Astrocyte of the spinal cord (primary cell): Measurements from ENCODE around the gene VRK2.

Source experiments
- DNase-seq: peaks from one replicate; pipeline ENCODE4 v3.0.0; 2011; ENCODE audit warnings: low read depth, low spot score
- H3K4me3 ChIP-seq: 2 replicates; pipeline ENCODE4 v1.5.1; 2011; ENCODE audit warnings: low read depth, mild to moderate bottlenecking, low read length, moderate library complexity
- in situ Hi-C: cut with HindIII; loops from 2 replicates; pipeline ENCODE4 v1.10.0; 2017; ENCODE audit warnings: low sequenced_read_pairs
- TF ChIP-seq, protein P1 (sequence below): IDR thresholded peaks from 2 replicates; pipeline ENCODE4 v1.5.1; 2012; ENCODE audit warnings: low read depth, mild to moderate bottlenecking, low read length, inconsistent platforms

The VRK2 gene

GRCh38 chr2:58120626-58121229 is 74.1 kb downstream of the VRK2 start:
- TF ChIP-seq, protein P1, sequence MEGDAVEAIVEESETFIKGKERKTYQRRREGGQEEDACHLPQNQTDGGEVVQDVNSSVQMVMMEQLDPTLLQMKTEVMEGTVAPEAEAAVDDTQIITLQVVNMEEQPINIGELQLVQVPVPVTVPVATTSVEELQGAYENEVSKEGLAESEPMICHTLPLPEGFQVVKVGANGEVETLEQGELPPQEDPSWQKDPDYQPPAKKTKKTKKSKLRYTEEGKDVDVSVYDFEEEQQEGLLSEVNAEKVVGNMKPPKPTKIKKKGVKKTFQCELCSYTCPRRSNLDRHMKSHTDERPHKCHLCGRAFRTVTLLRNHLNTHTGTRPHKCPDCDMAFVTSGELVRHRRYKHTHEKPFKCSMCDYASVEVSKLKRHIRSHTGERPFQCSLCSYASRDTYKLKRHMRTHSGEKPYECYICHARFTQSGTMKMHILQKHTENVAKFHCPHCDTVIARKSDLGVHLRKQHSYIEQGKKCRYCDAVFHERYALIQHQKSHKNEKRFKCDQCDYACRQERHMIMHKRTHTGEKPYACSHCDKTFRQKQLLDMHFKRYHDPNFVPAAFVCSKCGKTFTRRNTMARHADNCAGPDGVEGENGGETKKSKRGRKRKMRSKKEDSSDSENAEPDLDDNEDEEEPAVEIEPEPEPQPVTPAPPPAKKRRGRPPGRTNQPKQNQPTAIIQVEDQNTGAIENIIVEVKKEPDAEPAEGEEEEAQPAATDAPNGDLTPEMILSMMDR = no peak
- no peak for DNase-seq
- no peak overlapping the region for H3K4me3 ChIP-seq
- in situ Hi-C loops = no loop called here

- DNase-seq = no peak
- in situ Hi-C loops = no loop called here
- TF ChIP-seq, protein P1 = no peak
- no peak overlapping the region for H3K4me3 ChIP-seq
These were observed 75.4 kb downstream of the VRK2 start for GRCh38 chr2:58122040-58122439.

DNA sequence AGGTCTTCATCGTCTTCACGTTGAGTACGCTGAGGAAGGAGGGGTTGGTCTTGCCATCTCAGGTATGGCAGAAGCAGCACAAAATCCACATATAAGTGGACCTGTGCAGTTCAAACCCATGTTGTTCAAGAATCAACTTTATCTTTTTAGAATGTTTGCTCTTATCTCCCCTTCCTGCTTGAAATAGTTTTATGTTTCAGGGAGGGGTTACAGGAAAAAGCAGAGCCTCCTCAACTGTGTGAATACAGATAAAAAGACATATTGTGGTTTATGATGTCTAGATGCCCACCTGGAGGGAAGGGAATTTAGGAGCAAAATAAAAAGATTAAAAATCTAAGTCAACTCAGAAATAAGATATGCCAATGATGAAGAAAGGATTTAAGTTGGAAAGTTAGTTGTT is 75.9 kb downstream of the VRK2 start:
- no peak overlapping the region for H3K4me3 ChIP-seq
- DNase-seq = no peak
- TF ChIP-seq, protein P1 = no peak
- in situ Hi-C loops = no loop called here

GRCh38 chr2:58127111-58127510 is 80.5 kb downstream of the VRK2 start:
- in situ Hi-C loops = no loop called here
- H3K4me3 ChIP-seq = no peak overlapping the region
- TF ChIP-seq, protein P1 = no peak
- no peak for DNase-seq

DNA sequence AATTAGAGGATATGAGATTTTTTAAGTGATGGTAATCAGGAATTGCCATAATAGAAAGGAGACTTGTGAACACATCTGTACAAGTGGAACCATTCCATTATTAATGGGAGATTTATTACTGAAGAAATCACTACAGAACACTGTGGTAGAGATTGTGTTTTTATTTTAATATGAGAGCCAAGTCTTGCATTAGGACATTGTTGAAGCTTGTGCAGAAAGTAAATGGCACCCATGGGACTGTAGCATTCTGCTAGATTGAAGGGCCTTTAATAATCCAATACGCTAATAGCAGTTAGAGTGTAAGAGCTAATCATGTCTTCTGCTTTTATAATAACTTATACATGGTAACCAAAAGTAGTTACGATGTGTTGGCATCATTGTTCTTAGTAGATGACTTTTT is 83.6 kb downstream of the VRK2 start:
- in situ Hi-C loops = no loop called here
- H3K4me3 ChIP-seq = no peak overlapping the region
- TF ChIP-seq, protein P1 = no peak
- DNase-seq = no peak

GRCh38 chr2:58131191-58132011 is 84.8 kb downstream of the VRK2 start:
- TF ChIP-seq, protein P1 = peak; percentile 29
- H3K4me3 ChIP-seq = no peak overlapping the region
- in situ Hi-C loops = no loop called here
- DNase-seq = peak; percentile 74
